CD14-positive monocyte (primary cell): ENCODE data around the gene MRPL36. TPM values are rescaled to one million over a fixed set of nuclear protein-coding genes. Genes with fewer than 3 reads are reported as not detected.

Experiments
- DNase-seq, 3 donors: peaks; one replicate each; pipeline ENCODE4 v3.0.0-alpha.2; 2011 to 2022
- H2AFZ ChIP-seq: 2 replicates; pipeline ENCODE4 v1.6.0; 2012; ENCODE audit warnings: mild to moderate bottlenecking, low read depth, low read length, inconsistent platforms; ENCODE audit not compliant: insufficient read depth, poor library complexity, severe bottlenecking
- H3K27ac ChIP-seq, 2 donors: 1 replicate in 1 of 2; 2 replicates in 1 of 2; pipeline ENCODE4 v1.5.1; 2012 to 2013; ENCODE audit warnings: low read length in 2 of 2, control low read depth in 1 of 2, inconsistent platforms in 1 of 2, low read depth in 1 of 2, mild to moderate bottlenecking in 1 of 2
- H3K27me3 ChIP-seq, 2 donors: one replicate each; pipeline versions ENCODE4 v1.6.0 to v1.6.1; 2011 to 2013; ENCODE audit warnings: low read length in 2 of 2; ENCODE audit not compliant: control insufficient read depth in 2 of 2, insufficient read depth in 2 of 2
- H3K36me3 ChIP-seq, 2 donors: replicated peaks in 1 of 2; 1 replicate in 1 of 2; 2 replicates in 1 of 2; pipeline versions ENCODE4 v1.5.1 to v1.6.1; 2012 to 2013; ENCODE audit warnings: low read length in 2 of 2, control low read depth in 1 of 2, inconsistent platforms in 1 of 2, mild to moderate bottlenecking in 1 of 2; ENCODE audit not compliant: insufficient read depth in 2 of 2, control insufficient read depth in 1 of 2
- H3K4me1 ChIP-seq, 2 donors: 1 replicate in 1 of 2; 2 replicates in 1 of 2; pipeline versions ENCODE4 v1.5.1 to v1.6.1; 2012 to 2013; ENCODE audit warnings: low read length in 2 of 2, control low read depth in 1 of 2, inconsistent platforms in 1 of 2, mild to moderate bottlenecking in 1 of 2, moderate library complexity in 1 of 2; ENCODE audit not compliant: insufficient read depth in 2 of 2, control insufficient read depth in 1 of 2
- H3K4me2 ChIP-seq: replicated peaks from 2 replicates; pipeline ENCODE3; 2012; ENCODE audit warnings: low read length, moderate library complexity, mild to moderate bottlenecking; ENCODE audit not compliant: poor library complexity, severe bottlenecking; ENCODE audit errors: extremely low read depth
- H3K4me3 ChIP-seq, 3 experiments: fragments of 200-600 bp in 1 of 3; sonication (generic) in 1 of 3; replicated peaks in 1 of 3; 1 replicate in 2 of 3; 2 replicates in 1 of 3; pipeline ENCODE4 v1.5.1; 2011 to 2013; ENCODE audit warnings: low read length in 3 of 3, mild to moderate bottlenecking in 3 of 3, control low read depth in 2 of 3, low read depth in 2 of 3, inconsistent platforms in 1 of 3, moderate library complexity in 1 of 3
- H3K79me2 ChIP-seq: 2 replicates; pipeline ENCODE4 v1.6.0; 2012; ENCODE audit warnings: mild to moderate bottlenecking, control low read depth, inconsistent platforms, low read length, moderate library complexity; ENCODE audit not compliant: insufficient read depth
- H3K9ac ChIP-seq: 2 replicates; pipeline ENCODE4 v1.6.0; 2017; ENCODE audit warnings: low read length, mild to moderate bottlenecking; ENCODE audit not compliant: insufficient read depth, poor library complexity, severe bottlenecking
- H3K9me3 ChIP-seq, 2 donors: replicated peaks in 1 of 2; 1 replicate in 1 of 2; 2 replicates in 1 of 2; pipeline versions ENCODE4 v1.5.1 to v1.6.1; 2012 to 2013; ENCODE audit warnings: low read length in 2 of 2, control low read depth in 1 of 2; ENCODE audit not compliant: control insufficient read depth in 1 of 2, insufficient read depth in 1 of 2
- H4K20me1 ChIP-seq: 2 replicates; pipeline ENCODE4 v1.6.0; 2012; ENCODE audit warnings: mild to moderate bottlenecking, low read length, control low read depth, moderate library complexity; ENCODE audit not compliant: insufficient read depth
- H3K27ac Mint-ChIP-seq, 7 donors: one replicate each; pipeline ENCODE4 v1.8.0; 2020; ENCODE audit warnings: mild to moderate bottlenecking in 7 of 7, mixed read lengths in 7 of 7, moderate library complexity in 6 of 7, inconsistent platforms in 2 of 7
- H3K27me3 Mint-ChIP-seq, 3 donors: one replicate each; pipeline ENCODE4 v1.8.0; 2021 to 2022; ENCODE audit warnings: low read depth in 3 of 3, mild to moderate bottlenecking in 3 of 3, mixed read lengths in 3 of 3, moderate library complexity in 3 of 3, inconsistent platforms in 1 of 3
- H3K36me3 Mint-ChIP-seq, 2 donors: one replicate each; pipeline ENCODE4 v1.8.0; 2020; ENCODE audit warnings: mixed read lengths in 2 of 2, inconsistent platforms in 1 of 2, mild to moderate bottlenecking in 1 of 2
- H3K4me1 Mint-ChIP-seq: one replicate; pipeline ENCODE4 v1.8.0; 2020; ENCODE audit warnings: mild to moderate bottlenecking, mixed read lengths
- H3K4me3 Mint-ChIP-seq, 2 donors: one replicate each; pipeline ENCODE4 v1.8.0; 2020; ENCODE audit warnings: mild to moderate bottlenecking in 2 of 2, mixed read lengths in 2 of 2, moderate library complexity in 1 of 2
- H3K9me3 Mint-ChIP-seq, 7 donors: one replicate each; pipeline ENCODE4 v1.8.0; 2020 to 2022; ENCODE audit warnings: mixed read lengths in 7 of 7, mild to moderate bottlenecking in 6 of 7, moderate library complexity in 6 of 7, inconsistent platforms in 2 of 7
- WGBS: methylation state at CpG from one replicate; pipeline ENCODE4 v1.1.5; 2013; ENCODE audit warnings: missing lambda C conversion rate; ENCODE audit not compliant: insufficient coverage; 5-methylcytosine and 5-hydroxymethylcytosine counted together
- intact Hi-C, 2 donors: fragments of 100-400 bp; cut with micrococcal nuclease; formaldehyde crosslinking; loops; one replicate each; pipeline versions ENCODE4 v1.15.0 to v1.15.1; 2023
- polyA plus RNA-seq, 3 donors: library from polyadenylated mRNA; depleted of rRNA in 1 of 3; unstranded in 2 of 3; stranded (reverse) in 1 of 3; fragments of 300-500 nt in 2 of 3; fragments of >200 nt in 1 of 3; fragmentation: Illumina TruSeq in 2 of 3; gene quantifications; 1 replicate in 2 of 3; 2 replicates in 1 of 3; pipeline ENCODE4 v1.2.3, GENCODE V29; 2012 to 2021
- TF ChIP-seq, protein P1 (sequence below): fragments of 200-600 bp; IDR thresholded peaks from one replicate; pipeline ENCODE4 v1.8.0; 2022; ENCODE audit warnings: antibody characterized with exemption, mild to moderate bottlenecking

The MRPL36 gene
- polyA plus RNA-seq, 3 donors, result 17.9 to 81.7 (median 65.9) TPM

DNA sequence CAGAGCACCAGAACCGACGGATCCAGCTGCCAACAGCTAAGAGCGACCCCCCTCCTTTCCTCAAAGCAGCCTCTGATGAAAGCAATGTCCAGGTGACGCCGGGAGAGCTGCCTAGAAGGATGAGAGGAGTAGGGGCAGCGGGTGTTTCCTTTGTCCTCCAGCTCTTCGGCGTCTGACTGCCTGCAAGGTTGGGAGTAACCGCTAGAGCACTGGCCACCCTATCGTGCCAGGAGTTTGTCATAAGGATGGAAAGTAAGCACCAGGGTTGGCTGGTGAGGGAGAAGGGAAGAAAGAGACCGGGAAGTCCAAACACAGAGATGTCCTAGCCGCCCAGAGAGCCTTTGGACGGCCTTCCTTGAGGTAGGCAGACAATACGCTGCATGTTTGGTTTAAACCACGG is 10.8 kb downstream of the MRPL36 start:
- WGBS, result 97% methylated on average over 5 of the region's 15 CpGs
- no peak overlapping the region for H3K27ac Mint-ChIP-seq
- Histone ChIP-seq H3K27ac (no peak overlapping the region), H4K20me1 (no peaks in the 10 kb centered on the region), H3K9ac (no peak overlapping the region), H3K36me3 (no peaks in the 10 kb centered on the region), H2AFZ (no peak overlapping the region), H3K4me2 (no peak overlapping the region), H3K27me3 (no peaks in the 10 kb centered on the region), H3K79me2 (no peaks in the 10 kb centered on the region), H3K4me1 (no peaks in the 10 kb centered on the region), H3K9me3 (no peaks in the 10 kb centered on the region), H3K4me3 (no peak overlapping the region)
- DNase-seq, result no peak
- H3K36me3 Mint-ChIP-seq, result no peaks in the 10 kb centered on the region
- H3K4me3 Mint-ChIP-seq, result peak overlapping the region in 1 of 2 donors; percentile 20
- TF ChIP-seq, protein P1, sequence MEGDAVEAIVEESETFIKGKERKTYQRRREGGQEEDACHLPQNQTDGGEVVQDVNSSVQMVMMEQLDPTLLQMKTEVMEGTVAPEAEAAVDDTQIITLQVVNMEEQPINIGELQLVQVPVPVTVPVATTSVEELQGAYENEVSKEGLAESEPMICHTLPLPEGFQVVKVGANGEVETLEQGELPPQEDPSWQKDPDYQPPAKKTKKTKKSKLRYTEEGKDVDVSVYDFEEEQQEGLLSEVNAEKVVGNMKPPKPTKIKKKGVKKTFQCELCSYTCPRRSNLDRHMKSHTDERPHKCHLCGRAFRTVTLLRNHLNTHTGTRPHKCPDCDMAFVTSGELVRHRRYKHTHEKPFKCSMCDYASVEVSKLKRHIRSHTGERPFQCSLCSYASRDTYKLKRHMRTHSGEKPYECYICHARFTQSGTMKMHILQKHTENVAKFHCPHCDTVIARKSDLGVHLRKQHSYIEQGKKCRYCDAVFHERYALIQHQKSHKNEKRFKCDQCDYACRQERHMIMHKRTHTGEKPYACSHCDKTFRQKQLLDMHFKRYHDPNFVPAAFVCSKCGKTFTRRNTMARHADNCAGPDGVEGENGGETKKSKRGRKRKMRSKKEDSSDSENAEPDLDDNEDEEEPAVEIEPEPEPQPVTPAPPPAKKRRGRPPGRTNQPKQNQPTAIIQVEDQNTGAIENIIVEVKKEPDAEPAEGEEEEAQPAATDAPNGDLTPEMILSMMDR, result no peak
- peaks cover 0 to 2% (median 0%) of the 10 kb centered on the region in 7 donors for H3K9me3 Mint-ChIP-seq
- H3K4me1 Mint-ChIP-seq, result peaks cover 6% of the 10 kb centered on the region
- H3K27me3 Mint-ChIP-seq, result peaks cover 3 to 14% (median 3%) of the 10 kb centered on the region in 3 donors
- intact Hi-C loops, result no loop called here

DNA sequence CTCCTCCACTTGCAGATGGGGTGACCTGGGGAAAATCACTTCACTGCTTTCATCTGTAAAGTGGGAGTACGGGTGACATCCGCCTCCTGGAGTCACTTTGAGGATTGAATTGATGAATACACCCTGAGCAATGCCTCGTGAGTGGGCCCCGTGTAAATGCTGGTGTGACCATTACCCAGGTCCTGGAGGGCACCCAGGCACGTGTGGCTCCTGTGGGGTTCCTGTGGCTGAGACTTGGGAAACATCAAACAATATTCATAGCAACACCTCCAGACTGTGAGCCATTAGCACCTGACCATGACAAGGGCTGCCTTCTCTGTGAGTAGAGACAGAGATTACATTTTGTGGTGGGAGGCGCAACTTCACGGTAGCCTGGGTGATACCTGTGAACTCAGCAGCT is 11.4 kb downstream of the MRPL36 start:
- Histone ChIP-seq H3K79me2 (no peaks in the 10 kb centered on the region), H3K4me1 (no peaks in the 10 kb centered on the region), H3K4me2 (no peak overlapping the region), H2AFZ (no peak overlapping the region), H3K36me3 (no peaks in the 10 kb centered on the region), H4K20me1 (no peaks in the 10 kb centered on the region), H3K27ac (no peak overlapping the region), H3K4me3 (no peak overlapping the region), H3K9ac (no peak overlapping the region), H3K9me3 (no peaks in the 10 kb centered on the region), H3K27me3 (no peaks in the 10 kb centered on the region)
- no peak for DNase-seq
- Mint-ChIP-seq H3K27me3 (peaks cover 3 to 14% (median 4%) of the 10 kb centered on the region in 3 donors), H3K27ac (no peak overlapping the region), H3K4me3 (no peak overlapping the region), H3K36me3 (no peaks in the 10 kb centered on the region), H3K9me3 (peaks cover 0 to 2% (median 0%) of the 10 kb centered on the region in 7 donors), H3K4me1 (peaks cover 5% of the 10 kb centered on the region)
- WGBS, result 86% methylated on average over 5 of the region's 7 CpGs
- TF ChIP-seq, protein P1, result no peak
- intact Hi-C loops, result no loop called here
